Measurements from ENCODE around the gene NEURL4. TPM values are rescaled to one million over a fixed set of nuclear protein-coding genes. Genes with fewer than 3 reads are reported as not detected.
"Not testable (repeated sequence)": the region's sequence is repeated elsewhere in the genome, so short reads cannot be mapped to it uniquely, and the experiment has no call there.

The NEURL4 gene
- total RNA-seq: 10 to 100 TPM; 24.0 to 53.8 (median 32.6) TPM
- polyA plus RNA-seq: 10 to 100 TPM; 20.7 to 38.7 (median 22.9) TPM
- long read RNA-seq, donor 1, full-length matches to known transcripts: 3 of 27 reads
- long read RNA-seq, donor 1, partial matches to known transcripts: 17 of 27 reads
- long read RNA-seq, donor 1, other reads (novel, unspliced or antisense): 7 of 27 reads
- long read RNA-seq, donor 2, full-length matches to known transcripts: 6 of 44 reads
- long read RNA-seq, donor 2, partial matches to known transcripts: 20 of 44 reads
- long read RNA-seq, donor 2, other reads (novel, unspliced or antisense): 18 of 44 reads

- intact Hi-C loops (cut with DNase I): no loop called here
- Histone ChIP-seq H3K4me3 (peak within 1 kb of the TSS; percentile 95), H3K36me3 (ENCODE audit: insufficient read depth in 1 of 2, low read depth in 1 of 2) (peaks cover 0 to 32% of the 10 kb centered on the region in 2 donors), H3K27ac (peak within 1 kb of the TSS; percentile 92), H3K9me3 (no peaks in the 10 kb centered on the region), H3K4me1 (peaks cover 12% of the 10 kb centered on the region), H3K27me3 (ENCODE audit: insufficient read depth in 3 of 3, low read length in 2 of 3) (no peaks in the 10 kb centered on the region)
- no peak for DNase-seq
- TF ChIP-seq, protein P1, sequence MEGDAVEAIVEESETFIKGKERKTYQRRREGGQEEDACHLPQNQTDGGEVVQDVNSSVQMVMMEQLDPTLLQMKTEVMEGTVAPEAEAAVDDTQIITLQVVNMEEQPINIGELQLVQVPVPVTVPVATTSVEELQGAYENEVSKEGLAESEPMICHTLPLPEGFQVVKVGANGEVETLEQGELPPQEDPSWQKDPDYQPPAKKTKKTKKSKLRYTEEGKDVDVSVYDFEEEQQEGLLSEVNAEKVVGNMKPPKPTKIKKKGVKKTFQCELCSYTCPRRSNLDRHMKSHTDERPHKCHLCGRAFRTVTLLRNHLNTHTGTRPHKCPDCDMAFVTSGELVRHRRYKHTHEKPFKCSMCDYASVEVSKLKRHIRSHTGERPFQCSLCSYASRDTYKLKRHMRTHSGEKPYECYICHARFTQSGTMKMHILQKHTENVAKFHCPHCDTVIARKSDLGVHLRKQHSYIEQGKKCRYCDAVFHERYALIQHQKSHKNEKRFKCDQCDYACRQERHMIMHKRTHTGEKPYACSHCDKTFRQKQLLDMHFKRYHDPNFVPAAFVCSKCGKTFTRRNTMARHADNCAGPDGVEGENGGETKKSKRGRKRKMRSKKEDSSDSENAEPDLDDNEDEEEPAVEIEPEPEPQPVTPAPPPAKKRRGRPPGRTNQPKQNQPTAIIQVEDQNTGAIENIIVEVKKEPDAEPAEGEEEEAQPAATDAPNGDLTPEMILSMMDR (IDR thresholded peaks at IDR 0.05): no peak
- ATAC-seq: peak in 1 of 4 donors; percentile 27
- 0 to 1% (median 0%) methylated on average over 37 to 50 of the region's 50 CpGs for WGBS, 3 donors
Observed at GRCh38 chr17:7328840-7329373, at the start of gene NEURL4. TSS of gene NEURL4 (minus strand) at chr17:7329335. CDS start at chr17:7329312, 23 bp downstream.

GRCh38 chr17:7374353-7374752, 45.2 kb upstream of the NEURL4 start:
- no peaks in the 10 kb centered on the region for H3K9me3 ChIP-seq
- H3K36me3 ChIP-seq (ENCODE audit: insufficient read depth in 1 of 2, low read depth in 1 of 2): no peaks in the 10 kb centered on the region
- ATAC-seq: no peak
- DNase-seq: no peak
- H3K4me1 ChIP-seq: no peaks in the 10 kb centered on the region
- no peak overlapping the region for H3K4me3 ChIP-seq
- no peak overlapping the region for H3K27ac ChIP-seq
- TF ChIP-seq, protein P1 (IDR thresholded peaks at IDR 0.05): no peak
- 87 to 96% (median 88%) methylated on average over 2 of the region's 2 CpGs for WGBS, 3 donors
- intact Hi-C loops (cut with DNase I): no loop called here
- H3K27me3 ChIP-seq (ENCODE audit: insufficient read depth in 3 of 3, low read length in 2 of 3): peaks cover 0 to 3% (median 0%) of the 10 kb centered on the region in 3 donors

DNA sequence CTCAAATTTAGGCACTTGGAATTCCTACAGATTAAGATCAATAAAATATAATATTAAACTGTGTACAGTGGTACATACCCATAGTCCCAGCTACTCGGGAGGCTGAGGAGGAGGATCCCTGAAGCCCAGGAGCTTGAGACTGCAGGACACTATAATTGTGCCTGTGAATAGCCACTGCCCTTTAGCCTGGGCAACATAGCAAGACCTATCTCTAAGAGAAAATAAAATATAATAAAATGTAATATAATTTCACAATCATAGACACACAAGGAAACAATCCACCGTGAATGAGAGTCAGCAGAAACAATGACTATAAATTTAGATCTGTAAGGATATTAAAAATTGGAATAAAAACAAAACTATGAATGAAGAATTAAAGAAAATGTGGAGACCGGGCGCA, 41.7 kb upstream of the NEURL4 start:
- H3K4me3 ChIP-seq: no peak overlapping the region
- no peak for DNase-seq
- peaks cover 0 to 3% (median 0%) of the 10 kb centered on the region in 3 donors for H3K27me3 ChIP-seq (ENCODE audit: insufficient read depth in 3 of 3, low read length in 2 of 3)
- intact Hi-C loops (cut with DNase I): no loop called here
- ATAC-seq: no peak
- H3K36me3 ChIP-seq (ENCODE audit: insufficient read depth in 1 of 2, low read depth in 1 of 2): no peaks in the 10 kb centered on the region
- WGBS, 3 donors: 74 to 91% (median 81%) methylated on average over 4 of the region's 4 CpGs
- TF ChIP-seq, protein P1 (IDR thresholded peaks at IDR 0.05): no peak
- H3K27ac ChIP-seq: no peak overlapping the region
- no peaks in the 10 kb centered on the region for H3K4me1 ChIP-seq
- no peaks in the 10 kb centered on the region for H3K9me3 ChIP-seq

DNA sequence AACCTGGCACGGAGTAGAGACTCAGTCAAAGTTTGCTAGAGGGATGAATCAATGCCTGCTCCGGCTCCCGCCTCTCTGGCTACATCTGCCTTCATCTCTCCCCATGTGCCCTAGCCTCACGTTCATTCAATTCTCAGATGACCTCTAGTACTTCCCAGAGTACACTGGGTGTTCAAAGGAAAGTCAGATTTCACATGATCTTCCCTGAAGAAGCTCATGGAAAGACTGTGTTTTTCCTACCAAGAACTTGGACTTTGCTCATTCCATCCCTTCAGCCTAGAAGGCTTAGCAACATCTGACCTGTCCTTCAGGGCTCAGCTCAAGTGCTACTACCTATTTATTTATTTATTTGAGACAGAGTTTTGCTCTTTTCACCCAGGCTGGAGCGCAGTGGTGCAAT, 40.7 kb upstream of the NEURL4 start:
- TF ChIP-seq, protein P1 (IDR thresholded peaks at IDR 0.05): no peak
- DNase-seq (no peak), ATAC-seq (no peak)
- no peaks in the 10 kb centered on the region for H3K36me3 ChIP-seq (ENCODE audit: insufficient read depth in 1 of 2, low read depth in 1 of 2)
- no peaks in the 10 kb centered on the region for H3K4me1 ChIP-seq
- WGBS, 3 donors: 81 to 90% (median 81%) methylated on average over 5 of the region's 5 CpGs
- H3K4me3 ChIP-seq: no peak overlapping the region
- no peaks in the 10 kb centered on the region for H3K9me3 ChIP-seq
- no peak overlapping the region for H3K27ac ChIP-seq
- intact Hi-C loops (cut with DNase I): loop anchor here in 1 of 2 donors (5.0 kb wide), 1 partner anchor 62 kb away; no protein-coding TSS in a partner anchor
- peaks cover 0 to 3% (median 0%) of the 10 kb centered on the region in 3 donors for H3K27me3 ChIP-seq (ENCODE audit: insufficient read depth in 3 of 3, low read length in 2 of 3)

DNA sequence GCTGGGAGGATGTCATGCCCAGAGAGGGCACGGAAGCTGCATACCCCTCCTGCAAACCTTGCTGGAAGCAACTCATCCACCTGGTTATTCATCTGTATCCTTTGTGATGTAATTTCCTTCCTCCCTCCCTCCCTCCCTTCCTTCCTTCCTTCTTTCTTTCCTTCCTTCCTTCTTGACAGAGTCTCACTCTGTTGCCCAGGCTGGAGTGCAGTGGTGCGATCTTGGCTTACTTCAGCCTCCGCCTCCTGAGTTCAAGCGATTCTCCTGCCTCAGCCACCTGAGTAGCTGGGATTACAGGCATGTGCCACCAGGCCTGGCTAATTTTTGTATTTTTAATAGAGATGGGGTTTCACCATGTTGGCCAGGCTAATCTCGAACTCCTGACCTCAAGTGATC, 39.5 kb upstream of the NEURL4 start:
- not testable (repeated sequence) for H3K9me3 ChIP-seq; H3K27me3 ChIP-seq (ENCODE audit: insufficient read depth in 3 of 3, low read length in 2 of 3); DNase-seq; H3K36me3 ChIP-seq (ENCODE audit: insufficient read depth in 1 of 2, low read depth in 1 of 2); H3K4me3 ChIP-seq; H3K27ac ChIP-seq; H3K4me1 ChIP-seq; ATAC-seq
- WGBS, 3 donors: 79 to 89% (median 80%) methylated on average over 5 of the region's 5 CpGs
- intact Hi-C loops (cut with DNase I): loop anchor here in 1 of 2 donors (5.0 kb wide), 1 partner anchor 64 kb away; no protein-coding TSS in a partner anchor

All from psoas muscle (tissue), 8 donors.